ENCODE measurements around the gene OLFM3. TPM values are rescaled to one million over a fixed set of nuclear protein-coding genes. Genes with fewer than 3 reads are reported as not detected.

Gene OLFM3
- total and polyA plus RNA-seq, 8 donors: 0.15 to 2.4 TPM; not detected in 6

- DNase-seq: no peak
- no peak overlapping the region for H3K27ac ChIP-seq
- intact Hi-C loops (cut with DNase I; ENCODE audit: low total_unique reads): no loop called here
- H3K4me1 ChIP-seq: peaks cover 0 to 9% (median 3%) of the 10 kb centered on the region in 4 donors
- H3K4me3 ChIP-seq: no peak overlapping the region
- peaks cover 0 to 8% (median 0%) of the 10 kb centered on the region in 3 donors for H3K27me3 ChIP-seq
- H3K9me3 ChIP-seq: no peaks in the 10 kb centered on the region
- H3K36me3 ChIP-seq: no peaks in the 10 kb centered on the region
- WGBS, 5 donors: 46 to 60% (median 51%) methylated on average over 5 of the region's 5 CpGs
- no peak for TF ChIP-seq POLR2A (IDR thresholded peaks at IDR 0.05)
- no peak for TF ChIP-seq EP300 (IDR thresholded peaks at IDR 0.05)
- TF ChIP-seq CTCF (IDR thresholded peaks at IDR 0.05): no peak
- TF ChIP-seq POLR2AphosphoS5 (IDR thresholded peaks at IDR 0.05): no peak
Observed at GRCh38 chr1:101843160-101843559, 153.6 kb downstream of the OLFM3 start.

GRCh38 chr1:101841824-101842223 lies 154.9 kb downstream of the OLFM3 start:
- Histone ChIP-seq H3K27me3 (peaks cover 0 to 6% (median 0%) of the 10 kb centered on the region in 3 donors), H3K36me3 (no peaks in the 10 kb centered on the region), H3K4me3 (no peak overlapping the region), H3K9me3 (no peaks in the 10 kb centered on the region), H3K27ac (no peak overlapping the region), H3K4me1 (peaks cover 0 to 3% (median 1%) of the 10 kb centered on the region in 4 donors)
- no peak for DNase-seq
- no peak for TF ChIP-seq EP300 (IDR thresholded peaks at IDR 0.05)
- TF ChIP-seq POLR2A (IDR thresholded peaks at IDR 0.05): no peak
- TF ChIP-seq CTCF (IDR thresholded peaks at IDR 0.05): no peak
- no peak for TF ChIP-seq POLR2AphosphoS5 (IDR thresholded peaks at IDR 0.05)
- intact Hi-C loops (cut with DNase I; ENCODE audit: low total_unique reads): no loop called here
- WGBS, 5 donors: 94 to 97% (median 94%) methylated on average over 4 of the region's 4 CpGs

GRCh38 chr1:101835988-101836387 lies 160.7 kb downstream of the OLFM3 start:
- Histone ChIP-seq H3K36me3 (no peaks in the 10 kb centered on the region), H3K27me3 (no peaks in the 10 kb centered on the region), H3K4me1 (no peaks in the 10 kb centered on the region), H3K4me3 (no peak overlapping the region), H3K9me3 (no peaks in the 10 kb centered on the region), H3K27ac (no peak overlapping the region)
- 36 to 48% (median 45%) methylated on average over 2 of the region's 2 CpGs for WGBS, 5 donors
- intact Hi-C loops (cut with DNase I; ENCODE audit: low total_unique reads): no loop called here
- DNase-seq: no peak
- TF ChIP-seq POLR2A (IDR thresholded peaks at IDR 0.05): no peak
- TF ChIP-seq CTCF (IDR thresholded peaks at IDR 0.05): no peak
- TF ChIP-seq POLR2AphosphoS5 (IDR thresholded peaks at IDR 0.05): no peak
- TF ChIP-seq EP300 (IDR thresholded peaks at IDR 0.05): no peak

GRCh38 chr1:101833312-101833711 lies 163.4 kb downstream of the OLFM3 start:
- H3K27me3 ChIP-seq: no peaks in the 10 kb centered on the region
- H3K4me1 ChIP-seq: no peaks in the 10 kb centered on the region
- TF ChIP-seq POLR2A (IDR thresholded peaks at IDR 0.05): no peak
- TF ChIP-seq EP300 (IDR thresholded peaks at IDR 0.05): no peak
- no peak for TF ChIP-seq CTCF (IDR thresholded peaks at IDR 0.05)
- TF ChIP-seq POLR2AphosphoS5 (IDR thresholded peaks at IDR 0.05): no peak
- H3K27ac ChIP-seq: no peak overlapping the region
- H3K9me3 ChIP-seq: no peaks in the 10 kb centered on the region
- intact Hi-C loops (cut with DNase I; ENCODE audit: low total_unique reads): no loop called here
- H3K4me3 ChIP-seq: no peak overlapping the region
- DNase-seq: no peak
- 44 to 54% (median 49%) methylated on average over 4 of the region's 4 CpGs for WGBS, 5 donors
- no peaks in the 10 kb centered on the region for H3K36me3 ChIP-seq

All from stomach (tissue), 9 donors.